Daoy (cell line): ENCODE results near the gene GPANK1. TPM values are rescaled to one million over a fixed set of nuclear protein-coding genes. Genes with fewer than 3 reads are reported as not detected.
"Not testable (repeated sequence)": the region's sequence is repeated elsewhere in the genome, so short reads cannot be mapped to it uniquely, and the experiment has no call there.

ENCODE experiments used
- DNase-seq: peaks from one replicate; pipeline ENCODE4 v3.0.0-alpha.2; 2015; ENCODE audit warnings: low read depth
- total RNA-seq: library from RNA; depleted of rRNA; stranded (reverse); fragments of >200 nt; shearing (Covaris generic); gene quantifications from 2 replicates; pipeline ENCODE4 v1.2.3, GENCODE V29; 2014; rRNA removed

The GPANK1 gene
- 32.9 and 40.2 TPM in 2 replicates for total RNA-seq

- peak; percentile 95 for DNase-seq
Measured at GRCh38 chr6:31664790-31665500, at the start of gene GPANK1. GPANK1 (minus strand) TSS chr6:31664997; CDS start chr6:31664478, 519 bp downstream.

GRCh38 chr6:31713991-31714684 is 49.3 kb upstream of the GPANK1 start:
- no peak for DNase-seq

- DNase-seq = no peak
Measured at GRCh38 chr6:31713465-31713864, 48.7 kb upstream of the GPANK1 start.

GRCh38 chr6:31712296-31712695 is 47.5 kb upstream of the GPANK1 start:
- DNase-seq = no peak

GRCh38 chr6:31711233-31711632 is 46.4 kb upstream of the GPANK1 start:
- DNase-seq = no peak

- no peak for DNase-seq
Measured at GRCh38 chr6:31710523-31711219, 45.9 kb upstream of the GPANK1 start.

GRCh38 chr6:31709157-31709556 is 44.4 kb upstream of the GPANK1 start:
- not testable (repeated sequence) for DNase-seq

- DNase-seq = no peak
Measured at GRCh38 chr6:31708224-31708623, 43.4 kb upstream of the GPANK1 start.

GRCh38 chr6:31707701-31708100 is 42.9 kb upstream of the GPANK1 start:
- no peak for DNase-seq

GRCh38 chr6:31706599-31706998 is 41.8 kb upstream of the GPANK1 start, which contains the start of gene LY6G6F:
LY6G6F (plus strand) TSS chr6:31706866; CDS start chr6:31706907, 41 bp downstream.
- no peak for DNase-seq

- DNase-seq = no peak
Measured at GRCh38 chr6:31705931-31706330, 41.1 kb upstream of the GPANK1 start.

GRCh38 chr6:31702819-31703716 is 38.3 kb upstream of the GPANK1 start, which contains the start of gene ABHD16A:
ABHD16A (minus strand) TSS chr6:31703324; CDS start chr6:31703281, 43 bp downstream.
- DNase-seq = peak; percentile 100

GRCh38 chr6:31702405-31702818 is 37.6 kb upstream of the GPANK1 start:
- DNase-seq = no peak

- peak; percentile 31 for DNase-seq
Measured at GRCh38 chr6:31701666-31702404, 37.0 kb upstream of the GPANK1 start.

- DNase-seq = no peak
Measured at GRCh38 chr6:31700740-31701401, 36.1 kb upstream of the GPANK1 start.

- no peak for DNase-seq
Measured at GRCh38 chr6:31697555-31697954, 32.8 kb upstream of the GPANK1 start.

GRCh38 chr6:31693535-31693934 is 28.7 kb upstream of the GPANK1 start:
- DNase-seq = no peak

GRCh38 chr6:31692886-31693285 is 28.1 kb upstream of the GPANK1 start:
- no peak for DNase-seq

- no peak for DNase-seq
Measured at GRCh38 chr6:31692353-31692752, 27.6 kb upstream of the GPANK1 start.

- no peak for DNase-seq
Measured at GRCh38 chr6:31691564-31692108, 26.8 kb upstream of the GPANK1 start.
